ENCODE data around the gene METTL21A. TPM values are rescaled to one million over a fixed set of nuclear protein-coding genes. Genes with fewer than 3 reads are reported as not detected.
"Not testable (repeated sequence)": the region's sequence is repeated elsewhere in the genome, so short reads cannot be mapped to it uniquely, and the experiment has no call there.

METTL21A gene
- total RNA-seq, 1 donor from 2014 or later: 12.5 TPM

DNA sequence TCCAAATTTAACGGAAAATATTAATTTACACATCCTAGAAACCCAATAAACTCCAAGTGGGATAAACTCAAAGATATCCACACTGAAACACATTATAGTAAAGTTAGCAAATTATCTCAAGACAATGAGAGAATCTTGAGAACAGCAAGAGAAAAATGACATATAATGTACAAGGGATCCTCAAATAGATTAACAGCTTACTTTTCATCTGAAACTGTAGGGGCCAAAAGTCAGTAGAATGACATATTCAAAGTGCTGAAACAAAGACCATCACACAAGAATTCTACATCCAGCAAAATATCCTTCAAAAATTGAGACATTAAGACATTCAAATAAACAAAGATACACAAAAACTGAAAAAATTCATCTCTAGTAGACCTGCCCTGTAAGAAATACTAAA is 18.7 kb upstream of the METTL21A start:
- intact Hi-C loops (cut with micrococcal nuclease): no loop called here
- DNase-seq: no peak

DNA sequence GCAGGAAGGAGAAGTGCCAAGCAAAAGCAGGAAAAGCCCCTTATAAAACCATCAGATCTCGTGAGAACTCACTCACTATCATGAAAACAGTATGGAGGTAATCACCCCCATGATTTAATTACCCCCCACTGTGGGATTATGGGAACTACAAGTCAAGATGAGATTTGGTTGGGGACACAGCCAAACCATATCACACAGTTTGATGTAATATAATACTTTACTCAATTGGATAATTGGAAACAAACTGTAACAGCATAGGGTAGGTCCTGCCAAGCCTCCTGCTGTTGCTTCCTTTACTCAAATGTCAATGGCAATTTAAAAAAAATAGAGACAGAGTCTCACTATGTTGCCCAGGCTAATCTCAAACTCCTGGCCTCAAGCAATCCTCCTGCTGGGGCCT is 15.5 kb upstream of the METTL21A start:
- no peak overlapping the region for H3K27ac ChIP-seq (replicated peaks)
- H3K4me3 ChIP-seq: no peak overlapping the region
- H3K9me3 ChIP-seq (replicated peaks): peaks cover 7% of the 10 kb centered on the region
- no peaks in the 10 kb centered on the region for H3K4me1 ChIP-seq
- TF ChIP-seq, protein P1, sequence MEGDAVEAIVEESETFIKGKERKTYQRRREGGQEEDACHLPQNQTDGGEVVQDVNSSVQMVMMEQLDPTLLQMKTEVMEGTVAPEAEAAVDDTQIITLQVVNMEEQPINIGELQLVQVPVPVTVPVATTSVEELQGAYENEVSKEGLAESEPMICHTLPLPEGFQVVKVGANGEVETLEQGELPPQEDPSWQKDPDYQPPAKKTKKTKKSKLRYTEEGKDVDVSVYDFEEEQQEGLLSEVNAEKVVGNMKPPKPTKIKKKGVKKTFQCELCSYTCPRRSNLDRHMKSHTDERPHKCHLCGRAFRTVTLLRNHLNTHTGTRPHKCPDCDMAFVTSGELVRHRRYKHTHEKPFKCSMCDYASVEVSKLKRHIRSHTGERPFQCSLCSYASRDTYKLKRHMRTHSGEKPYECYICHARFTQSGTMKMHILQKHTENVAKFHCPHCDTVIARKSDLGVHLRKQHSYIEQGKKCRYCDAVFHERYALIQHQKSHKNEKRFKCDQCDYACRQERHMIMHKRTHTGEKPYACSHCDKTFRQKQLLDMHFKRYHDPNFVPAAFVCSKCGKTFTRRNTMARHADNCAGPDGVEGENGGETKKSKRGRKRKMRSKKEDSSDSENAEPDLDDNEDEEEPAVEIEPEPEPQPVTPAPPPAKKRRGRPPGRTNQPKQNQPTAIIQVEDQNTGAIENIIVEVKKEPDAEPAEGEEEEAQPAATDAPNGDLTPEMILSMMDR (IDR thresholded peaks at IDR 0.05; ENCODE audit: borderline replicate concordance): no peak
- H3K27me3 ChIP-seq (ENCODE audit: low read depth): no peaks in the 10 kb centered on the region
- H3K36me3 ChIP-seq: no peaks in the 10 kb centered on the region
- DNase-seq: no peak
- intact Hi-C loops (cut with micrococcal nuclease): no loop called here

More for the DNA sequence above, 18.7 kb upstream of the METTL21A start:
- Histone ChIP-seq H3K9me3 (replicated peaks) (peaks cover 7% of the 10 kb centered on the region), H3K36me3 (no peaks in the 10 kb centered on the region), H3K4me1 (no peaks in the 10 kb centered on the region), H3K27me3 (ENCODE audit: low read depth) (no peaks in the 10 kb centered on the region), H3K4me3 (no peak overlapping the region), H3K27ac (replicated peaks) (no peak overlapping the region)
- TF ChIP-seq, protein P1 (IDR thresholded peaks at IDR 0.05; ENCODE audit: borderline replicate concordance): no peak

DNA sequence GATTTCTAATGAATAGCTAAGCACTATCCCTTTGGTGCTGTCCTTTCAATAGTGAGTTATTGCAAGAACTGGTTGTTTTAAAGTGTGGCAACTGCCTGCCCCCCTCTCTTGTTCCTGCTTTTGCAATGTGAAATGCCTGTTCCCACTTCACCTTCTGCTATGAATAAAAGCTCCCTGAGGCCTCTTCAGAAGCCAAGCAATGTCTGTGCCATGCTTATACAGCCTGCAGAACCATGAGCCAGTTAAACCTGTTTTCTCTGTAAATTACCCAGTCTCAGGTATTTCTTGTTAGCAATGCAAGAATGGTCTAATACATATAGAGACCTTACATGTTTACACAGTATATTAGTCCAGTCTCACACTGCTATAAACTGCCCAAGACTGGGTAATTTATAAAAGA is 15.0 kb upstream of the METTL21A start:
- intact Hi-C loops (cut with micrococcal nuclease): no loop called here
- Histone ChIP-seq H3K36me3 (no peaks in the 10 kb centered on the region), H3K9me3 (replicated peaks) (peaks cover 7% of the 10 kb centered on the region), H3K27me3 (ENCODE audit: low read depth) (no peaks in the 10 kb centered on the region), H3K4me1 (no peaks in the 10 kb centered on the region), H3K4me3 (no peak overlapping the region), H3K27ac (replicated peaks) (no peak overlapping the region)
- DNase-seq: no peak
- TF ChIP-seq, protein P1 (IDR thresholded peaks at IDR 0.05; ENCODE audit: borderline replicate concordance): no peak

DNA sequence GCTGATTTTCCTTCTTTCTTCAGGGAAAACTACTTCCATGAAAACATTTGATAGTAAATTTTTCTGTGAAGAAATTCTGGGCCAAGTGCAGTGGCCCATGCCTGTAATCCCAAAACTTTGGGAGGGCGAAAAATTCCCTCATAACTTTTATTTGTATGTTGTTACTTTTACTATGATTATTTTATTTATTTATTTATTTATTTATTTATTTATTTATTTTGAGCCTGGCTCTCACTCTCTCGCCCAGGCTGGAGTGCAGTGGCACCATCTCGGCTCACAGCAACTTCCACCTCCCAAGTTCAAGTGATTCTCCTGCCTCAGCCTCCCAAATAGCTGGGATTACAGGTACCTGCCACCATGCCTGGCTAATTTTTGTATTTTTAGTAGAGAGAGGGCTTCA is 14.1 kb upstream of the METTL21A start:
- intact Hi-C loops (cut with micrococcal nuclease): not testable (repeated sequence)

DNA sequence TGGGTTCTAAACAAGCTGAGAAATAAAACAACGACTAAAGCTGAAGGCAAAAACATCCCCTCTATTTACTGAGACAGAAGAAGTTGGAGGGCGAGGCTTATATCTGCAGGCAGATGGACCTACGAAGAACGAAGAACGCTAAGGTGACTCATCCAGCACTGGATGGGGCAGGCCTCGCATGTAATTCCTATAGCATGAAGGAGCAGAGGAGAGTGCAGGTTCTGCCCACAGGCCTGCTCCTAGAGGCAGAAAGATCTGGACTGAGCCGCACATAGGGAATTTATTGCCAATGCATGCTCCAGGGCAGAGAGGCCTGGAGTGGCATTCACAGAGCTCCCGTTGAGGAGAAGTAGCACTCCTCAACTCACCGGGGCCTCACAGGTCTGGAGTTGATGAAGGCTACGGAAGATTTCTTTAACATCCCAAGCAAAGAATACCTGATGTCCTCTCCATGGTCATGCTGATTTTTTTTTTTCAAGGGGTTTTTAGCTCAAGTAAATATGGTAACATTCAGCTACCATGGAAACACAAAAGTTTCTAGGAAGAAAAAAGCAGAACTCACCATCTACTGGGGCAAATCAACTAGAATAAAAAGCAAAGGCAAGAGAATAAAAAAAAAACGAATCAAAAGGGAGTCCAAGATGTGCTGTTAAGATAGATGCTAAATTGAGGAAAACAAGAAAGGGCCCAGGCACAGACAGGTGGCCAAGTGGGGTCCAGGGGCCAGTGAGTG is 10.4 kb upstream of the METTL21A start:
- intact Hi-C loops (cut with micrococcal nuclease): no loop called here
- DNase-seq: no peak
- H3K27me3 ChIP-seq (ENCODE audit: low read depth): no peaks in the 10 kb centered on the region
- no peaks in the 10 kb centered on the region for H3K4me1 ChIP-seq
- no peaks in the 10 kb centered on the region for H3K36me3 ChIP-seq
- H3K9me3 ChIP-seq (replicated peaks): peaks cover 5% of the 10 kb centered on the region
- H3K27ac ChIP-seq (replicated peaks): no peak overlapping the region
- TF ChIP-seq, protein P1 (IDR thresholded peaks at IDR 0.05; ENCODE audit: borderline replicate concordance): no peak
- no peak overlapping the region for H3K4me3 ChIP-seq

More for the DNA sequence above, 14.1 kb upstream of the METTL21A start:
- H3K4me3 ChIP-seq; H3K36me3 ChIP-seq; H3K4me1 ChIP-seq; DNase-seq; H3K9me3 ChIP-seq (replicated peaks); H3K27ac ChIP-seq (replicated peaks); H3K27me3 ChIP-seq (ENCODE audit: low read depth): not testable (repeated sequence)

DNA sequence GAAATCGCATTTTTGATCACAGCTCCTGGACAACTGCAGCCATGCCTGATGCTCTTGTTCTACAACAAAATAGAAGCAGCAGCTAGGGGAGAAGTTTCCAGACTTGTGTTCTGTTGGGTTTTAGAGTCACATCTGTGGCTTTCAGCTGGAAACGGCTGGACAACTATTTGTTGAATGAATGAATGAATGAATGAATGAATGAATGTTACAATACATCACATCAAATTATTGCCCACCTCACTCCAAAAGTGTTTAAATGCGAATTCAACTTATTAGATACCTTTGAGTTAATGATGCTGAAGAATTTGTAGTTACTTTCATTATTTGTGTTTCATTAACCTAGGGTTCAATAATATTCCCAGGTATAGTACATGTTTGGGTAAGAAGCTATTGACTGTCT is 8.5 kb upstream of the METTL21A start:
- Histone ChIP-seq H3K4me3 (no peak overlapping the region), H3K4me1 (no peaks in the 10 kb centered on the region), H3K9me3 (replicated peaks) (no peaks in the 10 kb centered on the region), H3K27ac (replicated peaks) (no peak overlapping the region), H3K27me3 (ENCODE audit: low read depth) (no peaks in the 10 kb centered on the region), H3K36me3 (no peaks in the 10 kb centered on the region)
- intact Hi-C loops (cut with micrococcal nuclease): no loop called here
- TF ChIP-seq, protein P1 (IDR thresholded peaks at IDR 0.05; ENCODE audit: borderline replicate concordance): no peak
- no peak for DNase-seq

Measured in left ventricle myocardium inferior (tissue), 1 donor.